ENCODE measurements around the gene GSG1L. TPM values are rescaled to one million over a fixed set of nuclear protein-coding genes. Genes with fewer than 3 reads are reported as not detected.

The GSG1L gene
- total and polyA plus RNA-seq, 9 of the 15 experiments (the other 6 are each of a cell fraction or from before 2014, with no cell fraction given): not detected

DNA sequence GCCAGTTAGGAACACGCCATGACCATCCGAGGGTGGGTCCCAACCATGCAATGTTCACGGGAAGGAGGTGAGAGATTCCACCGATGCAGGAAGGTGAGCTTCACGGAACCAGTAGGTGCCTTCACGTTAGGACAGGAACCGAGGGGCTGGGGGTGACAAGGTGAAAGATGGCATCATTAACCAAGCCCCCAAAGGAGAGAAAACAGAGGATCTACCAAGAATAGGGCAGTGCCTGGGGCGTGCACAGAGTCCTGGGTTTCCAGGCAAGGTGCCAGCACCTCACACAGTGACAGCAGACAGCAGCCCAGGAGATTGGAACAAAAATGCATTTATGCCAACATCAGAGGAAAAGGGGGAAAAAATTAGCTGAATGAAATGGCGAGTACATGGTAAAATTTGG, 137.9 kb downstream of the GSG1L start:
- H3K27ac ChIP-seq (ENCODE audit: extremely low read depth, low read depth, low read length): no peak overlapping the region
- CTCF ChIA-PET (ENCODE audit: low intra/inter-chr PET ratio): no interaction called here
- no peak for ATAC-seq
- DNase-seq (ENCODE audit: extremely low read depth in 1 of 4, low spot score in 3 of 4): no peak
- H3K4me1 ChIP-seq (replicated peaks in 1 of 2; ENCODE audit: control insufficient read depth in 2 of 2, insufficient read depth in 2 of 2, low read length in 2 of 2): no peaks in the 10 kb centered on the region
- no peak for FAIRE-seq
- H3K36me3 ChIP-seq (ENCODE audit: control insufficient read depth, insufficient read depth, low read length): no peaks in the 10 kb centered on the region
- in situ Hi-C loops (cut with MboI): no loop called here
- intact Hi-C loops (cut with micrococcal nuclease): no loop called here
- H2AFZ ChIP-seq (ENCODE audit: low read depth, low read length): no peak overlapping the region
- H3K4me2 ChIP-seq (ENCODE audit: insufficient read depth, low read length): no peak overlapping the region
- H3K27me3 ChIP-seq (ENCODE audit: control insufficient read depth in 2 of 2, insufficient read depth in 2 of 2, low read length in 2 of 2): peaks cover 0 to 13% of the 10 kb centered on the region in 2 experiments; a peak in 1 of 5 replicates
- H3K4me3 ChIP-seq: no peak overlapping the region
- H4K20me1 ChIP-seq (replicated peaks; ENCODE audit: control insufficient read depth, insufficient read depth, low read length): no peaks in the 10 kb centered on the region
- H3K9me3 ChIP-seq (replicated peaks; ENCODE audit: control insufficient read depth, insufficient read depth, low read depth, low read length): no peaks in the 10 kb centered on the region
- peaks cover under 1% of the 10 kb centered on the region for H3K9me1 ChIP-seq (ENCODE audit: control insufficient read depth, insufficient read depth, low read length)
- no TSS peak for BruUV-seq (replicated peaks)
- POLR2A ChIA-PET: no interaction called here
- no peaks in the 10 kb centered on the region for H3K79me2 ChIP-seq (ENCODE audit: control insufficient read depth, insufficient read depth, low read length)
- TF ChIP-seq SPI1 (IDR thresholded peaks at IDR 0.05; ENCODE audit: borderline replicate concordance, low read depth, low read length) (no peak), MTA1 (IDR thresholded peaks at IDR 0.05; ENCODE audit: borderline replicate concordance) (no peak), TCF7 (IDR thresholded peaks at IDR 0.05; ENCODE audit: borderline replicate concordance) (no peak)
- TF ChIP-seq, protein P1, sequence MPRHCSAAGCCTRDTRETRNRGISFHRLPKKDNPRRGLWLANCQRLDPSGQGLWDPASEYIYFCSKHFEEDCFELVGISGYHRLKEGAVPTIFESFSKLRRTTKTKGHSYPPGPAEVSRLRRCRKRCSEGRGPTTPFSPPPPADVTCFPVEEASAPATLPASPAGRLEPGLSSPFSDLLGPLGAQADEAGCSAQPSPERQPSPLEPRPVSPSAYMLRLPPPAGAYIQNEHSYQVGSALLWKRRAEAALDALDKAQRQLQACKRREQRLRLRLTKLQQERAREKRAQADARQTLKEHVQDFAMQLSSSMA (CRISPR knock-in tag; IDR thresholded peaks at IDR 0.05): no peak
- WGBS (ENCODE audit: insufficient coverage, low coverage, missing lambda C conversion rate): 2% methylated on average over 9 of the region's 9 CpGs
- H3K9ac ChIP-seq (ENCODE audit: insufficient read depth in 1 of 2, low read depth in 2 of 2, low read length in 2 of 2): no peak overlapping the region

GRCh38 chr16:27924411-27925118, 138.9 kb downstream of the GSG1L start:
- no peak overlapping the region for H3K27ac ChIP-seq (ENCODE audit: extremely low read depth, low read depth, low read length)
- DNase-seq (ENCODE audit: extremely low read depth in 1 of 4, low spot score in 3 of 4) (no peak), ATAC-seq (no peak), FAIRE-seq (no peak)
- H2AFZ ChIP-seq (ENCODE audit: low read depth, low read length): no peak overlapping the region
- no peaks in the 10 kb centered on the region for H3K79me2 ChIP-seq (ENCODE audit: control insufficient read depth, insufficient read depth, low read length)
- CTCF ChIA-PET (ENCODE audit: low intra/inter-chr PET ratio): no interaction called here
- TF ChIP-seq RFX1 (IDR thresholded peaks at IDR 0.05): peak; percentile 51; the same call in 1 of the 2 replicates
- 0 out of 2 replicates have a peak, but pooled peaks have one; percentile 9 for TF ChIP-seq MAFG (tag; conservative IDR thresholded peaks at IDR 0.05)
- TF ChIP-seq MLX (CRISPR knock-in tag; conservative IDR thresholded peaks at IDR 0.05): no peak
- TF ChIP-seq NFYB (IDR thresholded peaks at IDR 0.05; ENCODE audit: extremely low read depth, insufficient read length): peak; percentile 39
- no peak overlapping the region for H3K9ac ChIP-seq (ENCODE audit: insufficient read depth in 1 of 2, low read depth in 2 of 2, low read length in 2 of 2)
- intact Hi-C loops (cut with micrococcal nuclease) (no loop called here), in situ Hi-C loops (cut with MboI) (no loop called here)
- H3K4me2 ChIP-seq (ENCODE audit: insufficient read depth, low read length): no peak overlapping the region
- no peak overlapping the region for H3K4me3 ChIP-seq
- peaks cover 0 to 13% of the 10 kb centered on the region in 2 experiments; a peak in 1 of 5 replicates for H3K27me3 ChIP-seq (ENCODE audit: control insufficient read depth in 2 of 2, insufficient read depth in 2 of 2, low read length in 2 of 2)
- POLR2A ChIA-PET: no interaction called here
- no peaks in the 10 kb centered on the region for H3K9me3 ChIP-seq (replicated peaks; ENCODE audit: control insufficient read depth, insufficient read depth, low read depth, low read length)
- no peaks in the 10 kb centered on the region for H3K4me1 ChIP-seq (replicated peaks in 1 of 2; ENCODE audit: control insufficient read depth in 2 of 2, insufficient read depth in 2 of 2, low read length in 2 of 2)
- WGBS (ENCODE audit: insufficient coverage, low coverage, missing lambda C conversion rate): 7% methylated on average over 4 of the region's 4 CpGs
- BruUV-seq (replicated peaks): no TSS peak
- H3K9me1 ChIP-seq (ENCODE audit: control insufficient read depth, insufficient read depth, low read length): peaks cover 4% of the 10 kb centered on the region
- no peaks in the 10 kb centered on the region for H3K36me3 ChIP-seq (ENCODE audit: control insufficient read depth, insufficient read depth, low read length)
- no peaks in the 10 kb centered on the region for H4K20me1 ChIP-seq (replicated peaks; ENCODE audit: control insufficient read depth, insufficient read depth, low read length)

All from K562 (cell line).